H1 (cell line): ENCODE results near the gene ZNF536. TPM values are rescaled to one million over a fixed set of nuclear protein-coding genes. Genes with fewer than 3 reads are reported as not detected.

Experiments used
- CTCF ChIA-PET: fragments of 300-600 bp; sonication (Branson Sonifier 250); formaldehyde crosslinking; loops from one replicate; lab custom pipeline; 2021; ENCODE audit not compliant: partially characterized antibody; lab: Charles Lee
- POLR2A ChIA-PET: fragments of 300-600 bp; sonication (Branson Sonifier 250); formaldehyde crosslinking; loops from one replicate; lab custom pipeline; 2021; ENCODE audit warnings: inconsistent platforms; ENCODE audit not compliant: partially characterized antibody; lab: Charles Lee
- DNase-seq, 2 experiments: peaks; one replicate each; pipeline versions ENCODE4 v3.0.0 to v3.0.0-alpha.2; 2010 to 2022; ENCODE audit warnings: low spot score in 2 of 2, low read depth in 1 of 2, mixed read lengths in 1 of 2
- FAIRE-seq: peaks from 2 replicates; lab custom pipeline; 2011; peaks lifted over from hg19 to GRCh38; lab: Jason Lieb, UNC
- H2AFZ ChIP-seq: 2 replicates; pipeline ENCODE4 v1.8.1; 2012; ENCODE audit warnings: low read length, inconsistent platforms
- H2AK5ac ChIP-seq: 2 replicates; pipeline ENCODE4 v1.6.1; 2013; ENCODE audit warnings: low read depth, low read length
- H2BK120ac ChIP-seq: replicated peaks from 2 replicates; pipeline ENCODE3; 2013; ENCODE audit warnings: low read depth, low read length, inconsistent platforms
- H2BK12ac ChIP-seq: 2 replicates; pipeline ENCODE4 v1.6.1; 2013; ENCODE audit warnings: low read depth, low read length
- H2BK15ac ChIP-seq: 2 replicates; pipeline ENCODE4 v1.6.1; 2013; ENCODE audit warnings: low read length
- H2BK20ac ChIP-seq: 2 replicates; pipeline ENCODE4 v1.6.1; 2013; ENCODE audit warnings: low read length
- H2BK5ac ChIP-seq: 2 replicates; pipeline ENCODE4 v1.6.1; 2013; ENCODE audit warnings: low read depth, low read length
- H3K14ac ChIP-seq: 2 replicates; pipeline ENCODE4 v1.6.1; 2013; ENCODE audit warnings: inconsistent platforms; ENCODE audit not compliant: insufficient read length
- H3K18ac ChIP-seq: 2 replicates; pipeline ENCODE4 v1.6.1; 2013; ENCODE audit warnings: low read length; ENCODE audit errors: extremely low read depth
- H3K23ac ChIP-seq: 2 replicates; pipeline ENCODE4 v1.6.1; 2013; ENCODE audit warnings: inconsistent platforms; ENCODE audit not compliant: insufficient read length
- H3K23me2 ChIP-seq: 2 replicates; pipeline ENCODE4 v1.6.1; 2013; ENCODE audit warnings: low read depth, low read length
- H3K27ac ChIP-seq: 2 replicates; pipeline ENCODE4 v1.6.1; 2011; ENCODE audit warnings: low read depth, low read length, inconsistent platforms
- H3K27me3 ChIP-seq, 4 experiments: replicated peaks in 1 of 4; 1 replicate in 1 of 4; 2 replicates in 3 of 4; pipeline versions ENCODE4 v1.6.1 to v1.8.1; 2011 to 2013; ENCODE audit warnings: low read length in 3 of 4, mild to moderate bottlenecking in 3 of 4, inconsistent platforms in 2 of 4, mixed read lengths in 2 of 4, moderate library complexity in 1 of 4; ENCODE audit not compliant: control insufficient read depth in 3 of 4, insufficient read depth in 3 of 4; ENCODE audit errors: extremely low read depth in 1 of 4
- H3K36me3 ChIP-seq, 4 experiments: 2 replicates each; pipeline versions ENCODE4 v1.6.1 to v1.8.1; 2011 to 2013; ENCODE audit warnings: mild to moderate bottlenecking in 4 of 4, low read length in 3 of 4, moderate library complexity in 2 of 4, control low read depth in 1 of 4, inconsistent platforms in 1 of 4; ENCODE audit not compliant: insufficient read depth in 4 of 4, control insufficient read depth in 2 of 4
- H3K4ac ChIP-seq: replicated peaks from 2 replicates; pipeline ENCODE3; 2013; ENCODE audit warnings: low read length, low read depth, mixed read lengths, inconsistent platforms; ENCODE audit not compliant: insufficient read length
- H3K4me1 ChIP-seq, 4 experiments: replicated peaks in 1 of 4; 1 replicate in 1 of 4; 2 replicates in 3 of 4; pipeline versions ENCODE4 v1.6.1 to v1.8.1; 2011 to 2013; ENCODE audit warnings: low read length in 3 of 4, inconsistent platforms in 2 of 4, mixed read lengths in 1 of 4; ENCODE audit not compliant: insufficient read depth in 4 of 4, control insufficient read depth in 3 of 4
- H3K4me2 ChIP-seq, 2 experiments: 2 replicates each; pipeline versions ENCODE4 v1.6.1 to v1.8.1; 2011 to 2013; ENCODE audit warnings: low read depth in 2 of 2, low read length in 2 of 2, control low read depth in 1 of 2, inconsistent platforms in 1 of 2, mild to moderate bottlenecking in 1 of 2; ENCODE audit not compliant: insufficient read depth in 1 of 2
- H3K4me3 ChIP-seq, 4 experiments: fragments of 200-600, 300-600 bp in 1 of 4; sonication (generic), shearing (Covaris generic), sonication (Bioruptor Twin) in 1 of 4; 2 replicates each; pipeline versions ENCODE4 v1.5.1 to v1.8.1; 2011 to 2016; ENCODE audit warnings: low read length in 4 of 4, low read depth in 3 of 4, control low read depth in 2 of 4, inconsistent platforms in 2 of 4, mild to moderate bottlenecking in 2 of 4, mixed read lengths in 1 of 4, moderate library complexity in 1 of 4; ENCODE audit not compliant: insufficient read depth in 2 of 4; ENCODE audit errors: extremely low read depth in 1 of 4
- H3K56ac ChIP-seq: replicated peaks from 2 replicates; pipeline ENCODE3; 2013; ENCODE audit warnings: low read depth, mild to moderate bottlenecking, mixed read lengths, low read length, inconsistent platforms; ENCODE audit not compliant: insufficient read length
- H3K79me1 ChIP-seq: 2 replicates; pipeline ENCODE4 v1.6.1; 2013; ENCODE audit warnings: low read depth, low read length, control low read depth
- H3K79me2 ChIP-seq, 2 experiments: 2 replicates each; pipeline versions ENCODE4 v1.6.1 to v1.8.1; 2012 to 2013; ENCODE audit warnings: low read length in 2 of 2, mild to moderate bottlenecking in 2 of 2, inconsistent platforms in 1 of 2; ENCODE audit not compliant: insufficient read depth in 2 of 2, control insufficient read depth in 1 of 2
- H3K9ac ChIP-seq, 4 experiments: replicated peaks in 1 of 4; 1 replicate in 1 of 4; 2 replicates in 3 of 4; pipeline versions ENCODE4 v1.6.1 to v1.8.1; 2011 to 2013; ENCODE audit warnings: low read depth in 3 of 4, low read length in 3 of 4, control low read depth in 2 of 4, mild to moderate bottlenecking in 2 of 4, moderate library complexity in 2 of 4, inconsistent platforms in 1 of 4; ENCODE audit errors: extremely low read depth in 1 of 4
- H3K9me3 ChIP-seq, 2 experiments: 2 replicates each; pipeline versions ENCODE4 v1.6.1 to v1.8.1; 2012 to 2013; ENCODE audit warnings: mild to moderate bottlenecking in 2 of 2, moderate library complexity in 2 of 2, control low read depth in 1 of 2, inconsistent platforms in 1 of 2, low read depth in 1 of 2, low read length in 1 of 2, mixed read lengths in 1 of 2; ENCODE audit not compliant: insufficient read depth in 2 of 2
- H4K20me1 ChIP-seq, 2 experiments: replicated peaks in 1 of 2; 2 replicates each; pipeline versions ENCODE3 to v1.8.1; 2011 to 2013; ENCODE audit warnings: inconsistent platforms in 2 of 2, low read length in 2 of 2, mild to moderate bottlenecking in 1 of 2; ENCODE audit not compliant: insufficient read depth in 2 of 2, control insufficient read depth in 1 of 2
- H4K5ac ChIP-seq: 2 replicates; pipeline ENCODE4 v1.6.1; 2013; ENCODE audit warnings: low read length, low read depth, mixed read lengths, inconsistent platforms; ENCODE audit not compliant: insufficient read length
- H4K8ac ChIP-seq: 2 replicates; pipeline ENCODE4 v1.8.0; 2013; ENCODE audit warnings: mild to moderate bottlenecking, moderate library complexity, low read length, inconsistent platforms; ENCODE audit not compliant: insufficient read depth; ENCODE audit errors: extremely low read depth
- H4K91ac ChIP-seq: replicated peaks from 2 replicates; pipeline ENCODE3; 2013; ENCODE audit warnings: low read length, mixed read lengths, inconsistent platforms; ENCODE audit not compliant: insufficient read length
- MAFK ChIP-seq: IDR thresholded peaks from 2 replicates; pipeline ENCODE4 v1.6.1; 2012; ENCODE audit warnings: low read depth, mild to moderate bottlenecking, improper control_type of control experiment, low read length
- SIX5 ChIP-seq: IDR thresholded peaks from 2 replicates; pipeline ENCODE4 v1.6.1; 2011; ENCODE audit warnings: mild to moderate bottlenecking, low read depth, low read length
- WGBS, 2 experiments: shearing (Covaris generic) in 1 of 2; methylation state at CpG; one replicate each; pipeline versions ENCODE4 v1.1.6 to v1.1.7; 2013 to 2015; ENCODE audit warnings: low lambda C conversion rate in 2 of 2, mixed read lengths in 2 of 2, inconsistent platforms in 1 of 2, low coverage in 1 of 2, missing lambda C conversion rate in 1 of 2; ENCODE audit not compliant: insufficient replicate concordance in 2 of 2, insufficient coverage in 1 of 2, insufficient read length in 1 of 2; ENCODE audit errors: extremely low coverage in 1 of 2, missing lambda C conversion rate in 1 of 2; 5-methylcytosine and 5-hydroxymethylcytosine counted together
- polyA plus RNA-seq, 7 experiments: library from polyadenylated mRNA; depleted of rRNA in 3 of 7; stranded (reverse) in 5 of 7; unstranded in 2 of 7; fragments of >200 nt in 5 of 7; fragments of 200-250 nt in 2 of 7; gene quantifications; 1 replicate in 5 of 7; 2 replicates in 1 of 7; 4 replicates in 1 of 7; pipeline versions ENCODE4 v1.2.1 to v1.2.3, GENCODE V29; 2011 to 2013; ENCODE audit warnings: missing spikeins in 2 of 7, mixed read lengths in 2 of 7
- total RNA-seq: library from RNA; stranded (reverse); fragmentation: NEBNext Ultra II Directional; extraction: Animal tissue kit (Norgen Biotek cat#: 25700); gene quantifications from 2 replicates; pipeline ENCODE4 v1.2.1, GENCODE V29; 2021

The ZNF536 gene
- total and polyA plus RNA-seq, 2 of the 8 experiments (the other 6 are each of a cell fraction or from before 2014, with no cell fraction given) = 0.09 to 0.11 TPM

DNA sequence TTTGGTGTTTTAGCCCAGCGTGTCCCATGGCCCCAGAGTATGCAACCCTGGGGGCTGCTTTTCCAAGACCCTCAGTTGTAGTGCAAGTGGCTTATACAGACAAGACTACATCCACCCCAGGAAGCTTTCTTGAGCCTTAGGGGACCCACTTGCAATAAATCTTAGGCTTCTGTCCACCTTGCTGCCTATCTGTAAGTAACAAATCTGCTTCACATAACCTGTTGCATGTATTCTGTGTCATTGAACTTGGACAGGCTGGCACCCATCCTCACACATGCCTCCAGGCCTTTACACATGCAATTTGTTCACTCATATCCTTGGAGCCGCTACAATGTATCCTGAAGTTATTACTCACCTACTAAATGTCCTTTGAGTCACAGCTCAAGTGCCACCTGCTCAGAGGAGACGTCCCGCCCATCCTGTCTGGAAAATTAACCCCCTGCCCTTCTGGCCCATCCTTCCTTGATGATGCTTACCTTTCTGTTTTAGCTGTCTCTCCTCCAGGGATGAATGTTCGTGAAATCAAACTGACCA is 101.2 kb downstream of the ZNF536 start:
- Histone ChIP-seq H4K20me1 (no peaks in the 10 kb centered on the region), H2BK15ac (no peak overlapping the region), H3K79me1 (no peaks in the 10 kb centered on the region), H3K18ac (no peak overlapping the region), H3K4ac (no peak overlapping the region), H3K56ac (no peak overlapping the region), H3K23me2 (no peaks in the 10 kb centered on the region), H3K4me1 (no peaks in the 10 kb centered on the region), H2BK12ac (no peak overlapping the region), H3K27me3 (no peaks in the 10 kb centered on the region), H4K91ac (no peak overlapping the region), H2BK5ac (no peak overlapping the region), H3K9ac (no peak overlapping the region), H4K5ac (no peak overlapping the region), H3K4me2 (no peak overlapping the region), H3K79me2 (no peaks in the 10 kb centered on the region), H2BK20ac (no peak overlapping the region), H3K4me3 (no peak overlapping the region)
- no peak for FAIRE-seq
- TF ChIP-seq SIX5 = no peak
- no peak for TF ChIP-seq MAFK
- TF ChIP-seq, all 59 proteins: peak for 0
- no peak for DNase-seq
- Histone ChIP-seq H3K14ac (no peak overlapping the region), H3K23ac (no peak overlapping the region), H3K9me3 (no peaks in the 10 kb centered on the region), H3K36me3 (no peaks in the 10 kb centered on the region), H2AK5ac (no peak overlapping the region), H3K27ac (no peak overlapping the region), H4K8ac (no peak overlapping the region), H2AFZ (no peak overlapping the region), H2BK120ac (no peak overlapping the region)
- CTCF ChIA-PET = interaction anchor here (0.6 to 2.7 kb wide), 2 partner anchors 71 to 193 kb away, joined by 3 to 9 read pairs; no protein-coding TSS in a partner anchor
- POLR2A ChIA-PET = no interaction called here
- 96% methylated on average over 5 of the region's 5 CpGs; no CpG with 5 or more reads in 1 of the 2 experiments for WGBS, 2 experiments
